Activated CD4-positive, alpha-beta memory T cell treated with anti-CD3 and anti-CD28 coated beads for 36 hours (primary cell): ENCODE results near the gene SLC6A6. TPM values are rescaled to one million over a fixed set of nuclear protein-coding genes. Genes with fewer than 3 reads are reported as not detected.

Experiments used
- CTCF ChIA-PET: fragments of 350-600 bp; sonication (Branson Sonifier 250); formaldehyde crosslinking; loops from one replicate; lab custom pipeline; 2021; ENCODE audit warnings: antibody characterized with exemption, inconsistent platforms; lab: Charles Lee
- POLR2A ChIA-PET: fragments of 350-600 bp; sonication (Branson Sonifier 250); formaldehyde crosslinking; loops from one replicate; lab custom pipeline; 2021; ENCODE audit warnings: antibody characterized with exemption; lab: Charles Lee
- DNase-seq: peaks from one replicate; pipeline ENCODE4 v3.0.0-alpha.2; 2020
- H3K27ac Mint-ChIP-seq: one replicate; pipeline ENCODE4 v1.8.0; 2021; ENCODE audit warnings: mixed read lengths
- H3K27me3 Mint-ChIP-seq: one replicate; pipeline ENCODE4 v1.8.0; 2021; ENCODE audit warnings: mixed read lengths
- H3K36me3 Mint-ChIP-seq: one replicate; pipeline ENCODE4 v1.8.0; 2021; ENCODE audit warnings: mixed read lengths
- H3K4me1 Mint-ChIP-seq: one replicate; pipeline ENCODE4 v1.8.0; 2021; ENCODE audit warnings: low read depth, mixed read lengths
- H3K4me3 Mint-ChIP-seq: one replicate; pipeline ENCODE4 v1.8.0; 2021; ENCODE audit warnings: mild to moderate bottlenecking, mixed read lengths
- H3K9me3 Mint-ChIP-seq: one replicate; pipeline ENCODE4 v1.8.0; 2021; ENCODE audit warnings: mixed read lengths
- intact Hi-C: fragments of 100-400 bp; cut with micrococcal nuclease; formaldehyde crosslinking; loops from one replicate; pipeline ENCODE4 v1.15.1; 2023
- total RNA-seq, 2 experiments: library from RNA; stranded (reverse); gene quantifications; one replicate each; pipeline ENCODE4 v1.2.3, GENCODE V29; 2021

Gene SLC6A6
- total RNA-seq, 2 experiments from 2014 or later, result 44.0 to 45.1 TPM

DNA sequence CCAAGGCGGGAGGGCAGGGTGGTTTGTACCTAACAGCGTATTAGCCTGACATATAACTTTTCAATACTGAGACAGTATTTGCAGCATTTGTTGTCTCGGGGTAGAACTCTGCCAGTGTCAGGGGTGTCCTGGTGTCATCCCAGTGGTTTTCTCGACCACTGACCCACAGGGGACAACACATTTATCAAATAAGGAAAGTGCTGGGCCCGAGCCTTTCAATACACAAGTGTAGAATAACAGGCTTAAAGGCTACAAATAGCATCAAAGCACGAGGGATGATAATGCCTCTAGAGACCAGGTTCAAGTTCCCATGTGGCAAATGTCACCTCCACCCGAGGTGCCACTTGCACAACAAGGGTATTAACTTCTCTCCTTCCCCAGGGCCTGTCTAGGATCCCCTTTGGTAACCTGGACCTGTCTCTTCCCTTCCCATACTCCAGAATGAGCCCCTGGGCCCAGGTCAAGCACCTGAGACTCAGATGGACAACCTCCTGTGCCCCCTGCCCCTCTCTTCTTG, 9.5 kb upstream of the SLC6A6 start:
- DNase-seq, result no peak
- H3K4me1 Mint-ChIP-seq, result peaks cover 8% of the 10 kb centered on the region
- no peak overlapping the region for H3K27ac Mint-ChIP-seq
- no peaks in the 10 kb centered on the region for H3K9me3 Mint-ChIP-seq
- intact Hi-C loops, result no loop called here
- CTCF ChIA-PET, result interaction anchor here (1.5 kb wide), 1 partner anchor 9 kb away, joined by 3 read pairs; the partner anchor contains the start of gene SLC6A6
- POLR2A ChIA-PET, result no interaction called here
- H3K36me3 Mint-ChIP-seq, result no peaks in the 10 kb centered on the region
- no peak overlapping the region for H3K4me3 Mint-ChIP-seq
- no peaks in the 10 kb centered on the region for H3K27me3 Mint-ChIP-seq

- H3K27me3 Mint-ChIP-seq, result no peaks in the 10 kb centered on the region
- no peak overlapping the region for H3K27ac Mint-ChIP-seq
- ChIA-PET CTCF (interaction anchor here (0.9 kb wide), 1 partner anchor 190 kb away, joined by 3 read pairs; no protein-coding TSS in a partner anchor), POLR2A (no interaction called here)
- H3K36me3 Mint-ChIP-seq, result no peaks in the 10 kb centered on the region
- no peaks in the 10 kb centered on the region for H3K9me3 Mint-ChIP-seq
- no peak overlapping the region for H3K4me3 Mint-ChIP-seq
- DNase-seq, result no peak
- H3K4me1 Mint-ChIP-seq, result peaks cover 8% of the 10 kb centered on the region
- intact Hi-C loops, result no loop called here
These were observed 8.8 kb upstream of the SLC6A6 start for GRCh38 chr3:14393440-14394106.

GRCh38 chr3:14396031-14396692, 6.2 kb upstream of the SLC6A6 start:
- no peak for DNase-seq
- Mint-ChIP-seq H3K27ac (no peak overlapping the region), H3K9me3 (no peaks in the 10 kb centered on the region), H3K4me3 (no peak overlapping the region), H3K36me3 (no peaks in the 10 kb centered on the region), H3K4me1 (peaks cover 8% of the 10 kb centered on the region), H3K27me3 (no peaks in the 10 kb centered on the region)
- ChIA-PET POLR2A (no interaction called here), CTCF (no interaction called here)
- intact Hi-C loops, result no loop called here

DNA sequence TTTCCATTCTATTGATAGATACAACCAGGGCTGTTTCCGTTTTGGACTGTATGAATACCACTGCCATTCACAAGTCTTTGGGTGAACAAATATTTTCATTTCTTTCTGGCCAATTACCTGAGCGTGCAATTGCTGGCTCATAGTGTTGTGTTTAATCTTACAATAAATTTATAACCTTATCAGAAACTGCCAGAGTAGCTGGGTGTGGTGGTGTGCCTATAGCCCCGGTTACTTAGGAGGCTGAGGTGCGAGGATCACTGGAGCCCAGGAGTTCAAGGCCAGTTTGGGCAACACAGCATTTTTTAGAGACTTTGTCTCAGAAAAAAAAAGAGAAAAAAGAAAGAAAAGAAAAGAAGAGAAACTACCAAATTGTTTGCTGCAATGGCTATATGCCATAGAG, 5.4 kb upstream of the SLC6A6 start:
- no peak for DNase-seq
- no peaks in the 10 kb centered on the region for H3K9me3 Mint-ChIP-seq

DNA sequence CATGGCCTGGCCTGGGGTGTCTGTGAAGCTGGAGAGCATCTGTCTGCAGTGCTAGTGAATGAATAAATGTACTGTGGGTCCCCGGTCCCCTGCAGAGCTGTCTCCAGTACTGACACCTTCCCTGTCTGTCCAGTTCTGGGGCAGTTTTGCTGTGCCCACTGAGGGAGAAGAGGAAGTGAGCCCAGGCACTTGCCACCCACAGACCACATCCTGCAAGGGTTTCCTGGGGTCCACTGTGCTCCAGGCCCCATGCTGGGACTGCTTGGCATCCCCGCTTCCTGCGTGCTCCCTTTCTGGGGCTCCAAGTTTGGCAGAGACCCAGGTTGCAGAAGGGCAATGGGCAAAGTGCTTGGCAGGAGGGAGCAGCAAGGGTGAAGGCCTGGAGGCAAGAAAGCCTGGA, 4.9 kb upstream of the SLC6A6 start:
- ChIA-PET POLR2A (no interaction called here), CTCF (no interaction called here)
- Mint-ChIP-seq H3K4me3 (no peak overlapping the region), H3K27ac (no peak overlapping the region), H3K4me1 (peaks cover 8% of the 10 kb centered on the region), H3K27me3 (no peaks in the 10 kb centered on the region), H3K9me3 (no peaks in the 10 kb centered on the region), H3K36me3 (peaks cover 1% of the 10 kb centered on the region)
- no peak for DNase-seq
- intact Hi-C loops, result no loop called here

More for the DNA sequence above, 5.4 kb upstream of the SLC6A6 start:
- ChIA-PET CTCF (no interaction called here), POLR2A (no interaction called here)
- intact Hi-C loops, result no loop called here
- Mint-ChIP-seq H3K4me3 (no peak overlapping the region), H3K36me3 (no peaks in the 10 kb centered on the region), H3K4me1 (peaks cover 8% of the 10 kb centered on the region), H3K27ac (no peak overlapping the region), H3K27me3 (no peaks in the 10 kb centered on the region)

GRCh38 chr3:14397940-14398796, 4.2 kb upstream of the SLC6A6 start:
- no peak overlapping the region for H3K4me3 Mint-ChIP-seq
- intact Hi-C loops, result no loop called here
- no peak overlapping the region for H3K27ac Mint-ChIP-seq
- peaks cover 8% of the 10 kb centered on the region for H3K4me1 Mint-ChIP-seq
- DNase-seq, result no peak
- no peaks in the 10 kb centered on the region for H3K9me3 Mint-ChIP-seq
- no peaks in the 10 kb centered on the region for H3K27me3 Mint-ChIP-seq
- H3K36me3 Mint-ChIP-seq, result peaks cover 4% of the 10 kb centered on the region
- POLR2A ChIA-PET, result interaction anchor here (0.6 kb wide), 1 partner anchor 8 kb away, joined by 3 read pairs; no protein-coding TSS in a partner anchor
- CTCF ChIA-PET, result interaction anchor here (0.6 to 1.1 kb wide), 5 partner anchors 23 to 242 kb away, joined by 3 to 4 read pairs (median 4); no protein-coding TSS in a partner anchor

GRCh38 chr3:14398797-14399106, 3.7 kb upstream of the SLC6A6 start:
- Mint-ChIP-seq H3K4me3 (no peak overlapping the region), H3K9me3 (no peaks in the 10 kb centered on the region), H3K27me3 (no peaks in the 10 kb centered on the region), H3K4me1 (peaks cover 8% of the 10 kb centered on the region), H3K36me3 (peaks cover 6% of the 10 kb centered on the region), H3K27ac (no peak overlapping the region)
- no peak for DNase-seq
- intact Hi-C loops, result no loop called here
- ChIA-PET POLR2A (interaction anchor here (0.6 to 1.4 kb wide), 2 partner anchors 9 to 33 kb away, joined by 3 read pairs; no protein-coding TSS in a partner anchor), CTCF (interaction anchor here (0.7 to 1.1 kb wide), 4 partner anchors 23 to 195 kb away, joined by 3 to 4 read pairs (median 4); no protein-coding TSS in a partner anchor)

- H3K4me1 Mint-ChIP-seq, result peaks cover 38% of the 10 kb centered on the region
- CTCF ChIA-PET, result interaction anchor here (0.6 to 1.9 kb wide), 15 partner anchors 9 to 539 kb away, joined by 3 to 21 read pairs (median 5); partner anchors contain the start of genes LSM3 and XPC
- H3K9me3 Mint-ChIP-seq, result no peaks in the 10 kb centered on the region
- DNase-seq, result no peak
- peak overlapping the region; percentile 99 for H3K4me3 Mint-ChIP-seq
- POLR2A ChIA-PET, result interaction anchor here (0.5 to 3.3 kb wide), 9 partner anchors 9 to 980 kb away, joined by 3 to 50 read pairs (median 7); partner anchors contain the start of genes CHCHD4, LSM3, TMEM43 and XPC
- no peaks in the 10 kb centered on the region for H3K27me3 Mint-ChIP-seq
- H3K36me3 Mint-ChIP-seq, result peaks cover 10% of the 10 kb centered on the region
- H3K27ac Mint-ChIP-seq, result peak overlapping the region; percentile 90
- intact Hi-C loops, result loop anchor here (1.0 to 5.0 kb wide), 6 partner anchors 31 to 546 kb away; partner anchors contain the start of genes CCDC174, LSM3, NR2C2 and XPC
These were observed 608 bp upstream of the SLC6A6 start for GRCh38 chr3:14401692-14402303.

GRCh38 chr3:14403619-14404155, 1.3 kb downstream of the SLC6A6 start:
- POLR2A ChIA-PET, result interaction anchor here (1.8 to 3.3 kb wide), 2 partner anchors 29 to 54 kb away, joined by 6 to 50 read pairs; no protein-coding TSS in a partner anchor
- peaks cover 33% of the 10 kb centered on the region for H3K4me1 Mint-ChIP-seq
- no peak for DNase-seq
- H3K27ac Mint-ChIP-seq, result peak overlapping the region; percentile 97
- intact Hi-C loops, result loop anchor here (2.0 to 5.0 kb wide), 2 partner anchors 225 to 544 kb away; partner anchors contain the start of genes LSM3, NR2C2 and XPC
- no peaks in the 10 kb centered on the region for H3K27me3 Mint-ChIP-seq
- H3K4me3 Mint-ChIP-seq, result peak overlapping the region; percentile 99
- H3K36me3 Mint-ChIP-seq, result peaks cover 10% of the 10 kb centered on the region
- CTCF ChIA-PET, result interaction anchor here (1.0 to 1.7 kb wide), 4 partner anchors 18 to 200 kb away, joined by 3 to 7 read pairs (median 5); no protein-coding TSS in a partner anchor
- H3K9me3 Mint-ChIP-seq, result no peaks in the 10 kb centered on the region

GRCh38 chr3:14404186-14404585, 1.8 kb downstream of the SLC6A6 start:
- no peak for DNase-seq
- intact Hi-C loops, result loop anchor here (5.0 kb wide), 1 partner anchor 543 kb away; the partner anchor contains the start of gene NR2C2
- Mint-ChIP-seq H3K27me3 (no peaks in the 10 kb centered on the region), H3K36me3 (peaks cover 10% of the 10 kb centered on the region), H3K27ac (no peak overlapping the region), H3K4me1 (peaks cover 35% of the 10 kb centered on the region), H3K9me3 (no peaks in the 10 kb centered on the region), H3K4me3 (peak overlapping the region; percentile 99)
- ChIA-PET POLR2A (interaction anchor here (1.8 to 3.3 kb wide), 2 partner anchors 29 to 54 kb away, joined by 6 to 50 read pairs; no protein-coding TSS in a partner anchor), CTCF (interaction anchor here (1.0 to 1.4 kb wide), 3 partner anchors 63 to 201 kb away, joined by 3 to 6 read pairs (median 4); no protein-coding TSS in a partner anchor)
